ENCODE data around the gene CXCL1. TPM values are rescaled to one million over a fixed set of nuclear protein-coding genes. Genes with fewer than 3 reads are reported as not detected.

The CXCL1 gene
- total RNA-seq, 2 experiments from 2014 or later: not detected

GRCh38 chr4:73916172-73916925 lies 47.2 kb downstream of the CXCL1 start:
- H3K9me3 Mint-ChIP-seq: peaks cover 1% of the 10 kb centered on the region
- no peak overlapping the region for H3K4me3 Mint-ChIP-seq
- H3K27ac Mint-ChIP-seq: no peak overlapping the region
- intact Hi-C loops (cut with micrococcal nuclease): no loop called here
- H3K27me3 Mint-ChIP-seq (ENCODE audit: low read depth): no peaks in the 10 kb centered on the region
- CTCF ChIA-PET: no interaction called here
- H3K4me1 Mint-ChIP-seq (ENCODE audit: low read depth): no peaks in the 10 kb centered on the region
- H3K36me3 Mint-ChIP-seq (ENCODE audit: low read depth): no peaks in the 10 kb centered on the region
- no peak for DNase-seq

- H3K4me1 Mint-ChIP-seq (ENCODE audit: low read depth): no peaks in the 10 kb centered on the region
- H3K9me3 Mint-ChIP-seq: peaks cover 1% of the 10 kb centered on the region
- CTCF ChIA-PET: no interaction called here
- H3K27me3 Mint-ChIP-seq (ENCODE audit: low read depth): no peaks in the 10 kb centered on the region
- no peak for DNase-seq
- H3K4me3 Mint-ChIP-seq: no peak overlapping the region
- no peak overlapping the region for H3K27ac Mint-ChIP-seq
- H3K36me3 Mint-ChIP-seq (ENCODE audit: low read depth): no peaks in the 10 kb centered on the region
- intact Hi-C loops (cut with micrococcal nuclease): no loop called here
These were observed 47.9 kb downstream of the CXCL1 start for GRCh38 chr4:73917081-73917501.

GRCh38 chr4:73918058-73918457 lies 48.9 kb downstream of the CXCL1 start:
- CTCF ChIA-PET: no interaction called here
- Mint-ChIP-seq H3K4me1 (ENCODE audit: low read depth) (no peaks in the 10 kb centered on the region), H3K27me3 (ENCODE audit: low read depth) (no peaks in the 10 kb centered on the region), H3K27ac (no peak overlapping the region), H3K4me3 (no peak overlapping the region), H3K9me3 (peaks cover 1% of the 10 kb centered on the region), H3K36me3 (ENCODE audit: low read depth) (no peaks in the 10 kb centered on the region)
- DNase-seq: no peak
- intact Hi-C loops (cut with micrococcal nuclease): no loop called here

- no peak overlapping the region for H3K4me3 Mint-ChIP-seq
- no peaks in the 10 kb centered on the region for H3K27me3 Mint-ChIP-seq (ENCODE audit: low read depth)
- H3K36me3 Mint-ChIP-seq (ENCODE audit: low read depth): no peaks in the 10 kb centered on the region
- intact Hi-C loops (cut with micrococcal nuclease): no loop called here
- CTCF ChIA-PET: no interaction called here
- peaks cover 1% of the 10 kb centered on the region for H3K9me3 Mint-ChIP-seq
- DNase-seq: no peak
- H3K27ac Mint-ChIP-seq: no peak overlapping the region
- H3K4me1 Mint-ChIP-seq (ENCODE audit: low read depth): no peaks in the 10 kb centered on the region
These were observed 50.5 kb downstream of the CXCL1 start for GRCh38 chr4:73919691-73920090.

Other genes with a start within 250 kb of the CXCL1 start
- gene RASSF6, start 249.0 kb upstream of the CXCL1 start, total RNA-seq: not detected
- gene CXCL8, start 128.8 kb upstream of the CXCL1 start, total RNA-seq: not detected
- not detected for gene CXCL6, start 32.7 kb upstream of the CXCL1 start, total RNA-seq
- gene PF4V1, start 16.1 kb upstream of the CXCL1 start, total RNA-seq: not detected
- not detected for gene PF4, start 112.6 kb downstream of the CXCL1 start, total RNA-seq
- not detected for gene PPBP, start 118.8 kb downstream of the CXCL1 start, total RNA-seq
- gene CXCL5, start 129.3 kb downstream of the CXCL1 start, total RNA-seq: not detected
- gene CXCL3, start 169.3 kb downstream of the CXCL1 start, total RNA-seq: not detected
- gene CXCL2, start 229.8 kb downstream of the CXCL1 start, total RNA-seq: not detected